Measurements from ENCODE around the gene N4BP2L2. TPM values are rescaled to one million over a fixed set of nuclear protein-coding genes. Genes with fewer than 3 reads are reported as not detected.

Gene N4BP2L2
- total RNA-seq, 4 donors from 2014 or later = 79.8 to 722 (median 131) TPM

GRCh38 chr13:32408296-32409000 lies 130.1 kb downstream of the N4BP2L2 start:
- H3K27ac ChIP-seq = no peak overlapping the region
- WGBS = 83% methylated on average over 9 of the region's 9 CpGs
- TF ChIP-seq EP300 (IDR thresholded peaks at IDR 0.05) (no peak), CTCF (IDR thresholded peaks at IDR 0.05) (no peak), POLR2AphosphoS5 (IDR thresholded peaks at IDR 0.05) (no peak), POLR2A (IDR thresholded peaks at IDR 0.05) (no peak)
- H3K9me3 ChIP-seq = no peaks in the 10 kb centered on the region
- H3K4me3 ChIP-seq = no peak overlapping the region
- no peaks in the 10 kb centered on the region for H3K27me3 ChIP-seq
- H3K4me1 ChIP-seq = no peaks in the 10 kb centered on the region
- DNase-seq (ENCODE audit: low spot score in 2 of 2) = no peak
- peaks cover 16% of the 10 kb centered on the region for H3K36me3 ChIP-seq

DNA sequence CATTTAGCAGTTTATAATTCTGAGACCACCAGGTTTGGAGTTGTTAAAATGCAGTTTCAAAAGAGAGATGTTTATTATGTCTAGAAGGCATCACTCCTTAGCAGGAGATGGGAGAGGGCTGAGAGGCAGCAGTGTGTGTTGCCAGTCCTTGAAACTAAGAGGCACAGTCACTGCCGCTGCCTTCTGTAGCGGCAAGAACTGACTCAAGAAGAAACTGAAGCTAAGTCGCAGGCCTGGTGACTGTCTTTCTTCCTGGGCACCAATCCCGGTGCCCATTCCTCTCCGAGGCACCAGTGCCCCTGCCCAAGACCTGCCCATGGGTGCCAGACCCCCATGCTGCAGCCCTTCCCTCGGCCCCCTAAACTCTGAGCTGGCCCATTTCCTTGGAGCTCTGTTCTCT lies 130.7 kb downstream of the N4BP2L2 start:
- Histone ChIP-seq H3K36me3 (peaks cover 22% of the 10 kb centered on the region), H3K27me3 (no peaks in the 10 kb centered on the region), H3K9me3 (no peaks in the 10 kb centered on the region), H3K4me3 (no peak overlapping the region), H3K27ac (no peak overlapping the region), H3K4me1 (no peaks in the 10 kb centered on the region)
- WGBS = 95% methylated on average over 6 of the region's 6 CpGs
- TF ChIP-seq CTCF (IDR thresholded peaks at IDR 0.05) = no peak
- no peak for TF ChIP-seq EP300 (IDR thresholded peaks at IDR 0.05)
- no peak for TF ChIP-seq POLR2AphosphoS5 (IDR thresholded peaks at IDR 0.05)
- TF ChIP-seq POLR2A (IDR thresholded peaks at IDR 0.05) = no peak
- DNase-seq (ENCODE audit: low spot score in 2 of 2) = no peak

DNA sequence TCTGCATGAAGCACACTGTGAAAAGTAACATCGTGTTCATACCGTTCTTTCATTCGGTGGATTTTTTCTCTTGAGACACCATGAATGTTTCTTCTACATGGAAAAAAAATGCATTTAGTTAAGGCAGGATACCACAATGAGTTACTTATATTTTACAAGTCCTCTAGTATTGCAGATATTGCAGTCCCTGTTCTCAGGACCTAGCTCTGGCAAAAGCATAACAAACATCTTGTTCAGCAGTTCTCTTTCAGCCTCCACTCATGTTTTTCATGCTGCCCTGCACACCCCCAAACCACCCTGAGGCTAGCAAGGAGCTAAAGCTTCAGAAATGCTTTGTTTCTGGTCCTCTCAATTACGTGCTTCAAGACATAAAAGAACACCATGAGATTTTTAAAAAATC lies 135.5 kb downstream of the N4BP2L2 start:
- no peak for DNase-seq (ENCODE audit: low spot score in 2 of 2)
- no peak overlapping the region for H3K4me3 ChIP-seq
- no peaks in the 10 kb centered on the region for H3K27me3 ChIP-seq
- H3K4me1 ChIP-seq = no peaks in the 10 kb centered on the region
- H3K27ac ChIP-seq = no peak overlapping the region
- peaks cover 35% of the 10 kb centered on the region for H3K36me3 ChIP-seq
- WGBS = 88% methylated on average over 4 of the region's 4 CpGs
- H3K9me3 ChIP-seq = no peaks in the 10 kb centered on the region
- TF ChIP-seq POLR2A (IDR thresholded peaks at IDR 0.05) (no peak), EP300 (IDR thresholded peaks at IDR 0.05) (no peak), POLR2AphosphoS5 (IDR thresholded peaks at IDR 0.05) (no peak), CTCF (IDR thresholded peaks at IDR 0.05) (no peak)

- Histone ChIP-seq H3K4me3 (no peak overlapping the region), H3K36me3 (no peaks in the 10 kb centered on the region), H3K9me3 (no peaks in the 10 kb centered on the region), H3K4me1 (no peaks in the 10 kb centered on the region), H3K27me3 (no peaks in the 10 kb centered on the region), H3K27ac (no peak overlapping the region)
- DNase-seq (ENCODE audit: low spot score in 2 of 2) = no peak
- no peak for TF ChIP-seq CTCF (IDR thresholded peaks at IDR 0.05)
- no peak for TF ChIP-seq POLR2AphosphoS5 (IDR thresholded peaks at IDR 0.05)
- no peak for TF ChIP-seq EP300 (IDR thresholded peaks at IDR 0.05)
- WGBS = 70% methylated on average over 4 of the region's 4 CpGs
Observed at GRCh38 chr13:32391101-32391619, 147.4 kb downstream of the N4BP2L2 start.

- no peak for TF ChIP-seq EP300 (IDR thresholded peaks at IDR 0.05)
- 78% methylated on average over 1 of the region's 1 CpG for WGBS
- H3K36me3 ChIP-seq = no peaks in the 10 kb centered on the region
- H3K27me3 ChIP-seq = no peaks in the 10 kb centered on the region
- no peak for DNase-seq (ENCODE audit: low spot score in 2 of 2)
- H3K27ac ChIP-seq = no peak overlapping the region
- H3K9me3 ChIP-seq = no peaks in the 10 kb centered on the region
- no peaks in the 10 kb centered on the region for H3K4me1 ChIP-seq
- no peak overlapping the region for H3K4me3 ChIP-seq
Observed at GRCh38 chr13:32390484-32390883, 148.1 kb downstream of the N4BP2L2 start.
